ENCODE measurements around the gene GOLGA7B. TPM values are rescaled to one million over a fixed set of nuclear protein-coding genes. Genes with fewer than 3 reads are reported as not detected.

The GOLGA7B gene
- total RNA-seq, 1 experiment from 2014 or later, result 1.5 TPM

GRCh38 chr10:97811958-97812357 is 37.7 kb upstream of the GOLGA7B start:
- no TSS peak for BruUV-seq (replicated peaks)
- no peak overlapping the region for H3K27ac ChIP-seq (ENCODE audit: low read length)

DNA sequence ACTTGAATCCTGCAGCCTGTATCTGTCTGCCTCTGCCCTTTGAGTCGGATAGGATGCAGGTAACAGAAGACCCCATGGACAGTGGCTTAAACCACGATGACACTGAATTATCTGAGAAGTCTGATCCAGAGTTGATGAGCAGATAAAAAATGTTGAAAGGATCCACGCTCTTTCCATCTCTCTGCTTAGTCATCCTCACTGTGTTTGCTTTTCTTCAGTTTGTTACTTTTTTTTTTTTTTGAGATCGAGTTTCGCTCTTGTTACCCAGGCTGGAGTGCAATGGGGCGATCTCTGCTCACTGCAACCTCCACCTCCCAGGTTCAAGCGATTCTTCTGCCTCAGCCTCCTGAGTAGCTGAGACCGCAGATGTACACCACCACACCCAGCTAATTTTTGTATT is 36.9 kb upstream of the GOLGA7B start:
- no peak overlapping the region for H3K4me3 ChIP-seq (ENCODE audit: low read depth in 2 of 2, low read length in 2 of 2)
- H3K4me1 ChIP-seq (ENCODE audit: control insufficient read depth, insufficient read depth, low read length), result no peaks in the 10 kb centered on the region
- no peak overlapping the region for H3K27ac ChIP-seq (ENCODE audit: low read length)
- CTCF ChIA-PET, result no interaction called here
- no peaks in the 10 kb centered on the region for H3K36me3 ChIP-seq (ENCODE audit: control insufficient read depth, insufficient read depth, low read length)
- in situ Hi-C loops (cut with HindIII; ENCODE audit: low pct_unique_long_range_greater_than_20kb, low sequenced_read_pairs) (no loop called here), intact Hi-C loops (cut with micrococcal nuclease; ENCODE audit: unreplicated experiment) (no loop called here)
- DNase-seq (ENCODE audit: low read depth, low spot score), result no peak
- no peaks in the 10 kb centered on the region for H3K27me3 ChIP-seq (ENCODE audit: control insufficient read depth, insufficient read depth, low read length)
- POLR2A ChIA-PET, result no interaction called here
- TF ChIP-seq POLR2AphosphoS5 (IDR thresholded peaks at IDR 0.05; ENCODE audit: low read depth, low read length) (no peak), TCF7L2 (IDR thresholded peaks at IDR 0.05; ENCODE audit: low read depth, low read length) (no peak), CTCF (IDR thresholded peaks at IDR 0.05) (no peak)
- TF ChIP-seq, protein P1, sequence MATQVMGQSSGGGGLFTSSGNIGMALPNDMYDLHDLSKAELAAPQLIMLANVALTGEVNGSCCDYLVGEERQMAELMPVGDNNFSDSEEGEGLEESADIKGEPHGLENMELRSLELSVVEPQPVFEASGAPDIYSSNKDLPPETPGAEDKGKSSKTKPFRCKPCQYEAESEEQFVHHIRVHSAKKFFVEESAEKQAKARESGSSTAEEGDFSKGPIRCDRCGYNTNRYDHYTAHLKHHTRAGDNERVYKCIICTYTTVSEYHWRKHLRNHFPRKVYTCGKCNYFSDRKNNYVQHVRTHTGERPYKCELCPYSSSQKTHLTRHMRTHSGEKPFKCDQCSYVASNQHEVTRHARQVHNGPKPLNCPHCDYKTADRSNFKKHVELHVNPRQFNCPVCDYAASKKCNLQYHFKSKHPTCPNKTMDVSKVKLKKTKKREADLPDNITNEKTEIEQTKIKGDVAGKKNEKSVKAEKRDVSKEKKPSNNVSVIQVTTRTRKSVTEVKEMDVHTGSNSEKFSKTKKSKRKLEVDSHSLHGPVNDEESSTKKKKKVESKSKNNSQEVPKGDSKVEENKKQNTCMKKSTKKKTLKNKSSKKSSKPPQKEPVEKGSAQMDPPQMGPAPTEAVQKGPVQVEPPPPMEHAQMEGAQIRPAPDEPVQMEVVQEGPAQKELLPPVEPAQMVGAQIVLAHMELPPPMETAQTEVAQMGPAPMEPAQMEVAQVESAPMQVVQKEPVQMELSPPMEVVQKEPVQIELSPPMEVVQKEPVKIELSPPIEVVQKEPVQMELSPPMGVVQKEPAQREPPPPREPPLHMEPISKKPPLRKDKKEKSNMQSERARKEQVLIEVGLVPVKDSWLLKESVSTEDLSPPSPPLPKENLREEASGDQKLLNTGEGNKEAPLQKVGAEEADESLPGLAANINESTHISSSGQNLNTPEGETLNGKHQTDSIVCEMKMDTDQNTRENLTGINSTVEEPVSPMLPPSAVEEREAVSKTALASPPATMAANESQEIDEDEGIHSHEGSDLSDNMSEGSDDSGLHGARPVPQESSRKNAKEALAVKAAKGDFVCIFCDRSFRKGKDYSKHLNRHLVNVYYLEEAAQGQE (IDR thresholded peaks at IDR 0.05; ENCODE audit: insufficient read depth in 1 of 2, low read depth in 2 of 2, low read length in 1 of 2), result no peak
- ATAC-seq, result no peak
- no peaks in the 10 kb centered on the region for H3K9me3 ChIP-seq (ENCODE audit: control insufficient read depth, insufficient read depth, low read depth, low read length)
- BruUV-seq (replicated peaks), result no TSS peak

More at GRCh38 chr10:97811958-97812357, 37.7 kb upstream of the GOLGA7B start:
- ChIA-PET CTCF (interaction anchor here (0.5 kb wide), 1 partner anchor 272 kb away, joined by 7 read pairs; no protein-coding TSS in a partner anchor), POLR2A (no interaction called here)
- Histone ChIP-seq H3K4me3 (ENCODE audit: low read depth in 2 of 2, low read length in 2 of 2) (no peak overlapping the region), H3K4me1 (ENCODE audit: control insufficient read depth, insufficient read depth, low read length) (no peaks in the 10 kb centered on the region), H3K27me3 (ENCODE audit: control insufficient read depth, insufficient read depth, low read length) (no peaks in the 10 kb centered on the region), H3K36me3 (ENCODE audit: control insufficient read depth, insufficient read depth, low read length) (no peaks in the 10 kb centered on the region), H3K9me3 (ENCODE audit: control insufficient read depth, insufficient read depth, low read depth, low read length) (no peaks in the 10 kb centered on the region)
- in situ Hi-C loops (cut with HindIII; ENCODE audit: low pct_unique_long_range_greater_than_20kb, low sequenced_read_pairs), result no loop called here
- intact Hi-C loops (cut with micrococcal nuclease; ENCODE audit: unreplicated experiment), result no loop called here
- TF ChIP-seq TCF7L2 (IDR thresholded peaks at IDR 0.05; ENCODE audit: low read depth, low read length), result no peak
- TF ChIP-seq SIN3A (IDR thresholded peaks at IDR 0.05; ENCODE audit: borderline replicate concordance, insufficient read depth, low read depth, low read length), result no peak
- TF ChIP-seq, protein P1 (IDR thresholded peaks at IDR 0.05; ENCODE audit: insufficient read depth in 1 of 2, low read depth in 2 of 2, low read length in 1 of 2), result no peak
- no peak for TF ChIP-seq CTCF (IDR thresholded peaks at IDR 0.05)
- no peak for TF ChIP-seq POLR2AphosphoS5 (IDR thresholded peaks at IDR 0.05; ENCODE audit: low read depth, low read length)
- DNase-seq (ENCODE audit: low read depth, low spot score) (no peak), ATAC-seq (no peak)
